SJSA1 (cell line): ENCODE data around the gene LPCAT1. TPM values are rescaled to one million over a fixed set of nuclear protein-coding genes. Genes with fewer than 3 reads are reported as not detected.

ENCODE experiments used
- DNase-seq, 2 experiments: peaks; one replicate each; pipeline ENCODE4 v3.0.0-alpha.2; 2015 to 2020; ENCODE audit warnings: low spot score in 2 of 2, low read depth in 1 of 2
- H3K27ac ChIP-seq: fragments of 250-450 bp; sonication (Bioruptor Pico); 2 replicates; pipeline ENCODE4 v1.5.1; 2020; ENCODE audit warnings: mild to moderate bottlenecking, moderate library complexity
- H3K27me3 ChIP-seq: fragments of 250-450 bp; sonication (Bioruptor Pico); replicated peaks from 2 replicates; pipeline ENCODE4 v1.5.1; 2020; ENCODE audit warnings: mild to moderate bottlenecking, moderate library complexity
- H3K36me3 ChIP-seq: fragments of 250-450 bp; sonication (Bioruptor Pico); 2 replicates; pipeline ENCODE4 v1.5.1; 2020; ENCODE audit warnings: mild to moderate bottlenecking
- H3K4me1 ChIP-seq: fragments of 250-450 bp; sonication (Bioruptor Pico); replicated peaks from 2 replicates; pipeline ENCODE4 v1.6.1; 2021; ENCODE audit warnings: mild to moderate bottlenecking
- H3K4me3 ChIP-seq: fragments of 250-450 bp; sonication (Bioruptor Pico); 2 replicates; pipeline ENCODE4 v1.5.1; 2020; ENCODE audit warnings: mild to moderate bottlenecking
- H3K9me3 ChIP-seq: fragments of 250-450 bp; sonication (Bioruptor Pico); replicated peaks from 2 replicates; pipeline ENCODE4 v1.5.1; 2020; ENCODE audit warnings: mild to moderate bottlenecking
- total RNA-seq: library from RNA; depleted of rRNA; stranded (reverse); fragments of >200 nt; shearing (Covaris generic); gene quantifications from 2 replicates; pipeline ENCODE4 v1.2.3, GENCODE V29; 2014

Gene LPCAT1
- total RNA-seq, 1 experiment from 2014 or later, result 28.2 TPM

DNA sequence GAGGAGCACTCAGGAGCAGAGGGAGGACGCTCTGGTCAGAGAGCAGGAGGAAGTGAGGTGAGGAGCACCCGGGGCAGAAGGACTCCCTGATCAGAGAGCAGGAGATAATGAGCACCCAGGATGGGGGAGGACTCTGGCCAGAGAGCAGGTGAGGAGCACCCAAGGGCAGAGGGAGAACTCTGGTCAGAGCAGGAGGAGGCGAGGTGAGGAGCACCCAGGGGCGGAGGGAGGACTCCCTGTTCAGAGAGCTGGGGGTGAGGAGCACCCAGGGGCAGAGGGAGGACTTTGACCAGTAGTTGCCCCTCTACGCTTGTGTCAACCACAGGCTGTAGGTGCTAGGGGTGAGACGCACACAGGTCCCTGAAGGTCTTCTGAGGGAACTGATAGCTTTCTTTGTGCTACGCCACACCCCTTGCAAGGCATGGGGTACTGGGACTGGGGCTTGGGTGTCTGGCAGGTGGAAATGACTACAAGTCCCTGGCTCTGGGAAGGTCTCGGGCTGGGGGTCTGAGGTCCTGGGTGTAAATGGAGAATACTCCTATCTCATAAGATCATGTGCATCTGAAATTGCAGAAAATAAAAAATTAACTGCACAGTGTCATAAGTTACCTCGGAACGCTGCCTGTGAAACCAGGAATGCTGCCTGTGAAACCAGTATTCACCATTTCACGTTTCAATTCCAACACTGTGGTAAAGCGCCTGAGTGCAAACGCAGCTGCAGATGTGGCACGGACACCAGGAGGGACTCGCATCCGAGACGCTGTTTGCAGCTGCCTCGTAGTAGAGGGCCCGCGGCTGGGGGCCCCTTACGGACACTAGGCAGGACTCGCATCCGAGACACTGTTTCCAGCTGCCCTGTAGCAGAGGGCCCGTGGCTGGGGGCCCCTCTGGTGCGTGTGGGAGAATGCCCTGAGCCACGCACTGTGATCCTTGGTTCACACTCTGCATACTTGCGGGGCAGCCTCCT lies 51.5 kb downstream of the LPCAT1 start:
- H3K27me3 ChIP-seq, result no peaks in the 10 kb centered on the region
- H3K4me1 ChIP-seq, result no peaks in the 10 kb centered on the region
- H3K27ac ChIP-seq, result no peak overlapping the region
- no peak overlapping the region for H3K4me3 ChIP-seq
- no peak for DNase-seq
- H3K36me3 ChIP-seq, result peaks cover 17% of the 10 kb centered on the region
- H3K9me3 ChIP-seq, result 0 out of 2 replicates have a peak, but pooled peaks cover 4% of the 10 kb centered on the region

DNA sequence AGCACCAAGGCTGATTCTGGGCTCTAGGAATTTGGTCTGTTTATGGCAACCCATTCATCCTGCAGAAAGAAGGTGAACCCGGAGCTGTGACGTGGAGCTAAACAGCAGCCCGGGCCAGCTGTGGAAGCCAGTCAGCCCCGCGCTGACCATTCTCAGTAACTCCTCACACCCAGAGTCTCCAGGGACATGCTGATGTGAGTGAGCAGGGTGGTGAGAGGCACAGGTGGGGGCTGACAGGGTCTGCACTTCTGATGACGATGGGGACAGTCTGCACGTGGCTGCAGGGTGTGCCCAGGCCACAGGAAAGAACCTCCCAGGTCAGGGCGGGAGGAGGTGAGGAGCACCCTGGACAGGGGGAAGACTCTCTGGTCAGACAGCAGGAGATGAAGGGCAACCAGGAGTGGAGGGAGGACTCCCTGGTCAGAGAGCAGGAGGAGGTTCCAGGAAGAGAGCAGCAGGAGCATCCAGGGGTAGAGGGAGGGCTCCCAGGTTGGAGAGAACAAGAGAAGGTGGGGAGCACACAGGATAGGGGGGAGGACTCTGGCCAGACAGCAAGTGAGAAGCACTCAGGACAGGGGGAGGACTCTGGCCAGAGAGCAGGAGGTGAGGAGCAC lies 52.4 kb downstream of the LPCAT1 start:
- H3K4me3 ChIP-seq, result no peak overlapping the region
- no peak overlapping the region for H3K27ac ChIP-seq
- DNase-seq, result no peak
- peaks cover 12% of the 10 kb centered on the region for H3K36me3 ChIP-seq
- no peaks in the 10 kb centered on the region for H3K4me1 ChIP-seq
- H3K9me3 ChIP-seq, result peaks cover 4% of the 10 kb centered on the region
- no peaks in the 10 kb centered on the region for H3K27me3 ChIP-seq

DNA sequence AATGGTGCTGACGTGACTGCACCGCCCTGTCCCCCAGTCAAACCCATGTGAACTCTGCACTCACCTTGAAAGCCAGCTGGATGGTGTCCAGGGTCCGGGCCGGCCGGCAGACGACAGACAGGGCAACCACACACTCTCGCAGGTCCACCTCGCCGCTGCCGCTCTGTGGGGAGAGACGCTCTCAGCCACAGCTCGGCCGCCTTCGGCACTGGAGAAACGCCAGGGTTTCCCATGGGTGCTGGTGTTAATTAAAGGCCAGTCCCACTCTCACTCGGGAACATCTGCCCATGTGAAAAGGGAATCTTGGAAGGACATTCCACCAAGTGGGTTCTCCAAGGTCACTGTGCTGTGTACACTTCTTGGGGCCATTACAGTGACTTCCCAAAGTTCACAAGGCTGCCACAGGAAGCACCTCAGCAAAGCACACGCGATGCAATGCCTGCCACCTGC lies 53.0 kb downstream of the LPCAT1 start:
- no peaks in the 10 kb centered on the region for H3K27me3 ChIP-seq
- no peak overlapping the region for H3K4me3 ChIP-seq
- no peak for DNase-seq
- peaks cover 8% of the 10 kb centered on the region for H3K9me3 ChIP-seq
- no peaks in the 10 kb centered on the region for H3K4me1 ChIP-seq
- no peak overlapping the region for H3K27ac ChIP-seq
- peaks cover 12% of the 10 kb centered on the region for H3K36me3 ChIP-seq

DNA sequence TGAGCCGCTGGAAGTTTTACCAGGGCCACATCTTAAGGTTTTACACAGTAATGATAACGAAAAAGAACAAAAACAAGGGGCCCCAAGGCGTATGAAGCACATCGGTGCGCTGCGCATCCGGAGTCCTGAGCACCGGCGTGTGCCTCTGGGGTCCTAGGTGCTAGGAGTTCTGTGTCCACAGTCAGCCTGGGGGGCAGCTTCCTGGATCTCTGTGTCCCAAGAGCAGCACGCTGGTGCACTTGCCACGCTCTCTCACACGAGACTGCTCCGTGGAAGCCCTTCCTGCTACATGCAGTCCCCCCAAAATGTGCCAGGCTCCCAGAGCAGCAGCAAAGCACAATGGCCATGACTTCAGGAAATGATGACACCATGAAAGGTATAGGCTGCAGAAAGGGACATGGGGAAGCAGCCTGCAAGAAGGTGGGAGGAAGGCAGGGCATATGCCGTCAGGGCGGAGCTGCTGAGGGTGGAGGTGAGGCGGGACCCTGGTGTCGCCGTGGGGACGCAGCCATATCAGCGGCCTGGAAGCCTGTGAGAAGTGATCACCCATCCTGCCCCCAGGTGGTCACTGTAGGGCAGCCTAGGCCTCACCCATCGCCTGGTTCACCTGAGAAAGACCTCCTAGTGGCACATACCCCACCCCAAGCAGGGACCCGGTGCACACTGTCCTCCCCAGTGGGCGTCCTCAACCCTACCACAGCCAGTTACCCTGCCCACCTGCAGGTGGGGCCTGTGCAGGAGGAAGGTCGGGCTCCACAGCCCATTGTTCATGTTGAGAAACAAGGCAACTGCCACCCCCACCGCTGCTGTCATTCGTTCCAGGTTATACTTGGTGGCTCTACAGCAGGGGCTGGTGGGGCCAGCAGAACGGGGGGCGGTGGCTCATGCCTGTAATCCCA lies 54.9 kb downstream of the LPCAT1 start:
- Histone ChIP-seq H3K9me3 (peaks cover 12% of the 10 kb centered on the region), H3K27ac (no peak overlapping the region), H3K27me3 (no peaks in the 10 kb centered on the region), H3K4me1 (no peaks in the 10 kb centered on the region), H3K36me3 (peaks cover 6% of the 10 kb centered on the region), H3K4me3 (no peak overlapping the region)
- DNase-seq, result no peak

DNA sequence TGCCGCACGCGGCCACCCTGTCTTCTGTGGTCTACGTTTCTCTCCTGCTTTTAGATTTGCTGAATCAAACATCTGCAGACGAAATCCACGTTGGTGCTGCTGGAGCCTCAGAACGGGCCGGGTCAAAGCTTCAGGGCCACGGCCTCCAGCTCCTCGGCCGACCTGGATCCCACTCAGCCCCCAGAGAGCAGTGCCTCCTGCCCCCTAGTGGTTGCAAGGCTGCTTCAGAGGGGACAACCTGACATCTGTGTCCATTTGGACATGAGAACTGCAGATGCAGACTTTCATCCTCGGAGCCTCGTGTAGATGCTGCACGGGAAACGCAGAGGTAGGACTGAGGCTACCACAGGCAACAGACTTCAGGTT lies 55.5 kb downstream of the LPCAT1 start:
- no peaks in the 10 kb centered on the region for H3K27me3 ChIP-seq
- H3K4me3 ChIP-seq, result no peak overlapping the region
- no peaks in the 10 kb centered on the region for H3K4me1 ChIP-seq
- peaks cover 12% of the 10 kb centered on the region for H3K9me3 ChIP-seq
- H3K27ac ChIP-seq, result no peak overlapping the region
- DNase-seq, result no peak
- peaks cover 12% of the 10 kb centered on the region for H3K36me3 ChIP-seq

DNA sequence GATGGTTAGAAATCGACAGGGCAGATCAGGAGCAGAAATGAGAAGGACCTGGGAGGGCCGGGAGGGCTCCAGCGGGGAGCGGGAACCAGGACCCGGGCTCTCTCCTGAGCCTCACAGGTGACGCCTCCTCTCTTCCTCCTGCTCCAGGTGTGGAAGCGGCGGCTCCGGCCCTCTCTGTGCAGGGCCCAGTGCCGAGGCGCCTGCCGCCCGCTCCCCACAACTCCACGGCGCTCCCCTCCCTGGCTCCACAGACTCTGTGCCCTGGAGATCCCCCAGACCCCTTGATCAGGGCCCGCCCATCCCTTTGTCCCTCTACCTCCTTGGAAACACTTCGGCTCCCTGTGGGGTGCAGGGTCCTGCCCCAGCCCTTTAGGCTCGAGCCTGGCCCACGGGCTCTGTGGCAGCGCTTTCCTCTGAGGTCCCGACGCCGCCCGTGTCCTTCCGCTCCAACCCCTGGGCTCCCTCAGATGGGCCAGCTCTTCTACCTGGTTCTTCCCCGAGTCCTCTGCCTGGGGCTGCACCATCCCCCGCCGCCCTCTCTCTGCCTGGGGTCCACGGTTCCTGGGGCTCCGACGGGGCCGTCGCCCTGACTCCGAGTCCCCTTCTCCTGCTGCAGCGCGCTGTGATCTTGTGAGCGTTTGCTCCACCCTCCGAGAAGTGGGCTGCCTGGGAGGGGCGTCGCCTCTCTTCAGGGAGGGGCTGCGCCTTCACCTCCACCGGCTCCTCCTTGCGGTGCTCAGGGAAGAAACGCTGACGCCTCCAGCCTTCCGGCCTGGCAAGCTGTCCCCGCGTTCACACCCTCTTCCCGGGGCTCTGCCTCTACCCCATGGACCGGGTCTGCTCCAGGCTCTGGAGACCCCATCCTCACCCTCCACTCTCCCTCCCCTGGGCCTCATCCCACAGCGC lies 56.2 kb downstream of the LPCAT1 start:
- Histone ChIP-seq H3K4me3 (no peak overlapping the region), H3K36me3 (peaks cover 15% of the 10 kb centered on the region), H3K9me3 (peaks cover 12% of the 10 kb centered on the region), H3K27me3 (no peaks in the 10 kb centered on the region), H3K4me1 (no peaks in the 10 kb centered on the region), H3K27ac (no peak overlapping the region)
- no peak for DNase-seq

DNA sequence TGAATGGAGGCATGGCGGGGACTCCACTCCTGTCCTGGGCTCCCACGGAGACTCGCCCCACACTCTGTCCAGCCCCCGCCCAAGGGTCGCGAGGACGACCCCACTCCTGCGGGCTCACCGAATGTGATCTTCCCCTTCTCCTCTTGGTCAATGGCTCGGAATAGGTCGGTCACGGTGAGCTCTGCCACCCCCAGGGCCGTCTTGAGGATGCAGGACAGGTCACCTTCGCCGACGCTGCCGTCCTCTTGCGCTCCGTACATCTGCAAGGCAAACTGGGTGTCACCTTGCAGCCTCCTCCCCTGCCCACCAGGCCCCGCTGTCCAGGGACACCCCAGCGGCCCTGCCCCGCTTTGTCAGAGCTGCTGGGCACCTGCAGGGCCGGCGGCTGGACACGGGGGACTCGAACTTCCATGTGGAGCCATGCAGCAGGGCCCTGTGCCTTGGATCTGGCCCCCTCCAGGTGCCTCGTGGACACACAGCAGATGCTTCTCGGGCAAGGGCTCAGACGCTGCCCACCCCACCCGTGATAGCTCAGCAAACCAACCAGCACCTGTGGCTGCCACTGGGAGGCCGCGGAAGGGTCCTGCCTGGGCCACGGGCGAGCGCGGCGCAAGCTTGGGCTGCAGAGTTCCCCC lies 57.0 kb downstream of the LPCAT1 start:
- Histone ChIP-seq H3K4me3 (no peak overlapping the region), H3K9me3 (peaks cover 12% of the 10 kb centered on the region), H3K27me3 (no peaks in the 10 kb centered on the region), H3K4me1 (no peaks in the 10 kb centered on the region), H3K27ac (no peak overlapping the region), H3K36me3 (peaks cover 13% of the 10 kb centered on the region)
- no peak for DNase-seq

DNA sequence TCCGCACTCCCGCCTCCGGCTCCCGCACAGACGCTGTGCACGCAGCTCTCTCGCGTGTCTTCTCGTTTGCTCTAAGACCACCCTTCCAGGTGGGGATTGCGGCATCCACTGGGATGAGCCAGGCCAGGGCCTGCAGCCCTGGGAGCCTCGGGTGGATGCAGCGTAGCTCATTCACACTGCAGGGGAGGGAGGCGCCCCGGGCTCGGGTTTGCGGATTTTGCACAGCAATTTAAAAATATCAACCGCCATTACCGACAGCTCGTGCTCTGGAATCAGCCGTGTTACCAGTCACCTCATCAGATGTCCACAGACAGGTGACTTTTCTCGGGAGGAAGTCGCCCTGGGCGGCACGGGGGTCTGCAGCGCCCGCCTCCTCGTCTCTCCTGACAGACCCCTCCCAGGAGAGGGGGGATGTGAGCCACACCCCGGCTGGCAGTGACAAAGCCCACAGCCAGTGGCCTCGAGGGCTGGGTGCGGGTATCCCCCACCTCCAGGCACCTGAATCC lies 57.7 kb downstream of the LPCAT1 start:
- H3K27ac ChIP-seq, result no peak overlapping the region
- H3K4me3 ChIP-seq, result no peak overlapping the region
- DNase-seq, result no peak
- H3K27me3 ChIP-seq, result no peaks in the 10 kb centered on the region
- H3K4me1 ChIP-seq, result no peaks in the 10 kb centered on the region
- peaks cover 13% of the 10 kb centered on the region for H3K36me3 ChIP-seq
- peaks cover 12% of the 10 kb centered on the region for H3K9me3 ChIP-seq

DNA sequence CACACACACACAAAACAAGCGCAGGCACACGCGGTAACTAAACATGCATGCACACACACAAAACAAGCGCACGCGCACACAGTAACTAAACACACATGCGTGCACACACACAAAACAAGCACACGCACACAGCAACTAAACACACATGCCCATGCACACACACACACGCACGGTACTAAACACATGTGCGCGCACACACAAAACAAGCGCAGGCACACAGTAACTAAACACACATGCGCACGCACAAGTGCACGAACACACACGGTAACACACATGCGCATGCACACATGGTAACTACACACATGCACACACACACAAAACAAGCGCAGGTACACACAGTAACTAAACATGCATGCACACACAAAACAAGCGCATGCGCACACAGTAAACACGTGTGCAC lies 58.6 kb downstream of the LPCAT1 start:
- peaks cover 13% of the 10 kb centered on the region for H3K36me3 ChIP-seq
- H3K27ac ChIP-seq, result no peak overlapping the region
- DNase-seq, result no peak
- peaks cover 12% of the 10 kb centered on the region for H3K9me3 ChIP-seq
- no peaks in the 10 kb centered on the region for H3K4me1 ChIP-seq
- H3K27me3 ChIP-seq, result no peaks in the 10 kb centered on the region
- H3K4me3 ChIP-seq, result no peak overlapping the region

DNA sequence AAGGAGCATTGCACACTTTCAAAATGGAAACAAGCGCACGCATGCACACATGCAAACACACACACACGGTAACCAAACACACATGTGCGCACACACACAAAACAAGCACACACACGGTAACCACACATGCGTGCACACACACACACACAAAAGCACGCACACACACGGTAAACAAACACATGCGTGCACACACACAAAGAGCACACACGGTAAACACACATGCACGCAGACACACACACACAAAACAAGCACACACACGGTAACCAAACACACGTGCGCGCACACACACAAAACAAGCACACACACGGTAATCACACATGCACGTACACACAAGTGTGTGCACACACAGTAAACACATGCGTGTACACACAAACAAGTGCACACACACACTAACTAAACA lies 59.2 kb downstream of the LPCAT1 start:
- H3K27ac ChIP-seq, result no peak overlapping the region
- H3K4me1 ChIP-seq, result no peaks in the 10 kb centered on the region
- peaks cover 13% of the 10 kb centered on the region for H3K36me3 ChIP-seq
- no peaks in the 10 kb centered on the region for H3K27me3 ChIP-seq
- H3K9me3 ChIP-seq, result peaks cover 12% of the 10 kb centered on the region
- H3K4me3 ChIP-seq, result no peak overlapping the region
- DNase-seq, result no peak

DNA sequence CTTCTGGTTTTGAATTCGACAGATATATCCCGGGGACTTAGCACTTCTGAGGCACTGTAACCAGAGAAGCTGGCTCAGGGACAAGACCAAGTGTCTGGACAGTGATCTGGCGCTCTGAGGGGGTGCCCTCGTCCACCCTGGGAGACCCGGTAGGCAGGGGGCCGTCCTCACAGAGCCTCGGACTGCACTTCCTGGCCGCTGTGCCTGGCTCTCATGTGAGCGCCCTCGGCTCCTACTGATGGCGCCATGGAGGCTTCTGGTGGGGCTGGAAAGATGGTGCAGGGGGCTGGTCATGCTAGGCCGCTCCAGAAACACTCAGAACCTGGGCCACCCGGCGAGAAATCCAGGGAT lies 59.7 kb downstream of the LPCAT1 start:
- Histone ChIP-seq H3K4me1 (no peaks in the 10 kb centered on the region), H3K4me3 (no peak overlapping the region), H3K27me3 (no peaks in the 10 kb centered on the region), H3K9me3 (peaks cover 12% of the 10 kb centered on the region), H3K36me3 (peaks cover 13% of the 10 kb centered on the region), H3K27ac (no peak overlapping the region)
- DNase-seq, result no peak

DNA sequence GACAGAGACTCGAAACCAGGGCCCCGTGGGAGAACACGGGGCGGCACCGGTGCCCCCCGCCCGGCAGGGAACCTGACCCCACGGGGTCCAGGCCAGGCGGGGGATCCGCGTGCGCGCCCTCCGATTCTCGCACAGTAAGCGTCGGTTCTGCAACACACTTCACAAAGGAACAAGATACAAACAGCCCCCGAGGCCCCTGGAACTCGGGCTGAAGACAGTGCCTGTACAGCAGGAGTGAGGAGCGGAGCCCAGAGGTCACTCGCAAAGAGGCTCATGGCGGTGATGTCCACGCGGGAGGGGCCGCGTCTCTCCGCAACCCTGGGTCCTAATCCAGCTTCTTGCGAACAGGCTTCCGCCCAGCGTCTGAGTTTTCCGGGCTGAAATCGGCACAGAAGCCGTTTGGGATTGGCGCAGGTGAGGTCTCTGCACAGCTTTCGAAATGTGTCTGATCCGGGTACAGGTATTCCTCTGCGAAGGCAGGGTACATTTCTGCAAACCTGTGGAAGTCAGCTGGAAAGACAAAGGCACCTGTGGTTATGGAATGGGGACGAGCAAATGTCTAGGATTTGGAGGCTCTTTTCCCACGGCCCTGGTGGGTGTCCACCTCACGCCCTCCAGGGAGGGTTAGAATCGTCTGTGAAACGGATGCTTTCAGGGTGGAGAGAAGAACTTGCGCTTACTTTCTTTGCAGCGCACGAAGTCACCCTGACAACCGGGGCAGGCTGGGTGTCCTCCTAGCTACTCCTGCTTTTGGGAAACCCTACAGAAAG lies 60.2 kb downstream of the LPCAT1 start:
- peaks cover 13% of the 10 kb centered on the region for H3K36me3 ChIP-seq
- no peak overlapping the region for H3K4me3 ChIP-seq
- no peak for DNase-seq
- H3K4me1 ChIP-seq, result no peaks in the 10 kb centered on the region
- no peak overlapping the region for H3K27ac ChIP-seq
- peaks cover 13% of the 10 kb centered on the region for H3K9me3 ChIP-seq
- no peaks in the 10 kb centered on the region for H3K27me3 ChIP-seq
